GM18861 (cell line): ENCODE measurements around the gene TAS2R50.

Source experiments
- ATAC-seq: cut with Tn5 transposase; IDR thresholded peaks from one replicate; pipeline ENCODE4 v1.9.1; 2021; ENCODE audit not compliant: unreplicated experiment

Gene TAS2R50

DNA sequence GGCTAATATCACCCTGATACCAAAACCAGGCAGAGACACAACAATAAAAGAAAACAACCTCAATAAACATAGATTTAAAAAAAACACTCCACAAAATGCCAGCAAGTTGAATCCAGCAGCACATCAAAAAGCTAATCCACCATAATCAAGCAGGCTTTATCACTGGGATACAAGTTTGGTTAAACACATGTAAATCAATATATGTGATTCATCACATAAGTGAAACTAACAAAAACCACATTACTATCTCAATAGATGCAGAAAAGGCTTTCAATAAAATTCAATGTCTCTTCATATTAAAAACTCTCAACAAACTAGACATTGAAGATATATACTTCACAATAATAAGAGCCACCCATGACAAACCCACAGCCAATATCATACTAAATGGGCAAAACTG lies 30.6 kb downstream of the TAS2R50 start:
- ATAC-seq, result no peak

DNA sequence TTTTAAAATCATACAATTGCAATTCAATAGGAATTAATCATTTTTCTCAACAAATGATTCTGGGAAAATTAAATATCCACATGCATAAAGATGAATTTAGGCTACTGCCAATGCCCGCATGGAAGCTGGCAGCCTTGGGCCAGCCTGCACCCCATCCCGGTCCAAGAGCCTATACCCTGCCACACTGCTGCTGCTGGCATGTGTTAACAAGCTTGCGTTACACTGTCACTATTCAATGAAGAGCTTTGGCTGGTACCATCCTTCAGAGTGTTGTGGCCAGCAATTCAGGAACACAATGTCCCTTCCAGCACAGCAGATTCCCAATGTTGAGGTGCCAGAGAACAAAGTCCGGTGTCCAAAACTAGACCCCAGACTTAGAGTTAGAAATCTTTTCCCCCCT lies 34.1 kb downstream of the TAS2R50 start:
- no peak for ATAC-seq

DNA sequence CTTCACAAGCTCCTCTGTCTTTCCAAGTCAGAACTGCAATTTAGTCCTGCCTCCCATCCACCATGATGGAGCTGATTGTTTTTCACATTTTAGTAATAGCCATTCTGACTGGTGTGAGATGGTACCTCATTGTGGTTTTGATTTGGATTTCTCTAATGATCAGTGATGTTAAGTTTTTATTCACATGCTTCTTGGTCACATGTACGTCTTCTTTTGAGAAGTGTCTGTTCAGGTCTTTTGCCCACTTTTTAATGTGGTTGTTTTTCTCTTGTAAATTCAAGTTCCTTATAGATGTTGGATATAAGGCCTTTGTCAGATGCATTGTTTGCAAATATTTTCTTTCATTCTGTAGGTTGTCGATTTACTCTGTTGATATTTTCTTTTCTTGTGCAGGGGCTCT lies 43.5 kb downstream of the TAS2R50 start:
- ATAC-seq, result no peak

DNA sequence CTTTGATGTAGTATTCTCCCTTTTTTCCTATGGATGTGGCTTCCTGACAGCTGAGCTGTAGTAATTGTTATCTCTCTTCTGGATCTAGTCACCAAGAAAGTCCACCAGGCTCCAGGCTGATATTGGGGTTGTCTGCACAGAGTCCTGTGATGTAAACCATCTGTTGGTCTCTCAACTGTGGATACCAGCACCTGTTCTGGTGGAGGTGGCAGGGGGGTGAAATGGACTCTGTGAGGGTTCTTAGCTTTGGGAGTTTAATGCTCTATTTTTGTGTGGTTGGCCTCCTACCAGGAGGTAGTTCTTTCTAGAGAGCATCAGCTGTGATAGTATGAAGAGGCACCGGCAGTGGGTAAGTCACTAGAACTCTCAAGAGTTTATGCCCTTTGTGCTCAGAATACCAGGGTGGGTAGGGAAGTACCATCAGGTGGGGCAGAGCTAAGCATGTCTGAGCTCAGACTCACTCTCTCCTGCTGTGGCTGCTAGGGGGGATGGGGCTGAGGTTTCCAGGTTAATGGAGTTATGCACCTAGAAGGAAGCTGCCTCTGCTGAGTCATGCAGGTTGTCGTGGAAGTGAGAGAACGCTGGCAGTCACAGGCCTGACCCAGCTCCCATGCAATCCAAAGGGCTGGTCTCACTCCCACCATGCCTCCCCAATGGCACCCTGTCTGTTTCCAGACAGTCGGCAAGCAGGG lies 44.6 kb downstream of the TAS2R50 start:
- no peak for ATAC-seq

DNA sequence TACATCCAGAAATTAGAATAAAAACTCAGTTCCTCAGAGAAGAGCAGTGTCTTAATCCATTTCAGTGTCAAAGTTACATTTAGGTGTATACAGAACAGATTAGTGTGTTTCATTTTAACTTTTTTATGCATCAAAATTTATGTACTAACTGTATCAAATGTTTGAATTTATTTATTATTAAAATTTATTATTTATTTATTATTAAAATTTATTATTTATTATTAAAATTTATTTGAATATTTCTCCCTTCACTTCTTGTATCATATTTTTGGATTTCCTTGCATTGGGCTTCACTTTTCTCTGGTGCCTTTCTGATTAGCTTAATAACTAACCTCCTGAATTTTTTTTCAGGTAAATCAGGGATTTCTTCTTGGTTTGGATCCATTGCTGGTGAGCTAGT lies 45.3 kb downstream of the TAS2R50 start:
- no peak for ATAC-seq

DNA sequence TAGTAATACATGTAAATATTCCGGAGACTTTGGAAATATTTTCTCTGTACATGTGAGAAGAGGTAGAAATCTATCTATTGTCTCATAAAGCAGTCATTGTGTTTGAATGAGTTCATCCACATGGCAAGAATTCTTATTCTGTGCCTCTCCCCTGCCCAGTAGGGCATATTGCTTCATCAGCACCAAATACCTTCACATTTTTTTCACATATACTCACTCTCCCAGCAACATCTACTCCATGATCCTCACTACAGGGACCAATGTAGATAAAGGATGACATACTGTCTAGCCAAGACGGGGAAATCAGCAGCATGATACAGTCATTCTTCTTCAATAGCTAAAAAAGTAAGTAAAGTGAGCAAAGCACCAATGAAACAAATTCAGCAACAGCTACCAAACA lies 46.3 kb downstream of the TAS2R50 start:
- ATAC-seq, result no peak

DNA sequence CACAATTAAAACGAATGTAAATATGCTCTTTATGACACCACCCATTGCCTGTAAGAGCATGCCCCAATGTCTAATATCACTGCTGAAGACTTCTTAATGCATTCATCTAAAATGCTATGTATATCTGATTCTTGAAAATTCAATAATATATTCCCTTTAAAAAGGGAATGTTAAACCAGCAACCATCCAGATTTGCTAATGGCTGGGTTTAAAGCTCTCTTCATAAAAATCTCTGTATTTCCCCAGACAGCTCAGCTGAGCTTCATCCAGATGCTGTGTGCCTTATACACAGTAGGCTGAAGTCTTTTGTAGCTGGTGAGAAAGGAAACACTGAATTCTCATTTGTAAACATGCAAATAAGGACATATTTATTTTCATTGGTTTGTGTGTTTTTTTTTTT lies 47.5 kb downstream of the TAS2R50 start, which contains the start of gene TAS2R14:
TAS2R14 (minus strand) TSS at position 101 of the 400 bp plus-strand sequence; CDS start at position 45, 56 bp downstream.
- no peak for ATAC-seq

DNA sequence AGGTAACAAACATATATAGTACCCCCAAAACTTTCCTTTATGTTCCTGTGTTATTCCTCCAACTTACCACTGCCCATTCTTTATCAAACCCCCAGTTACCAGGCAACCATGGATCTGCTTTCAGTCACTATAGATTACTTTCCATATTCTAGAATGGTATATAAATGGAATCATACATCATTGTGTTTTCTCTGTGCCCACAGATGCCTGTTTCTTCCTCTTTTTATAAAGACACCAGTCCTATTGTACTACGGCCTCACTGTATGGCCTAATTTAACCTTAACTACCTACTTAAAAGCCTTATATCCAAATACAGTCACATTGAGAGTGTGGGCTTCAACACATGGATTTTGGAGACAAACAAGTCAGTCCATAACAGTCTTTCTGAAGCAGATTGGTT lies 50.2 kb downstream of the TAS2R50 start:
- ATAC-seq, result no peak
